ENCODE data around the gene RNF145. TPM values are rescaled to one million over a fixed set of nuclear protein-coding genes. Genes with fewer than 3 reads are reported as not detected.
A peak's percentile ranks its signal among the peaks of the same experiment; 100 is the strongest.

The RNF145 gene
- total and polyA plus RNA-seq, 2 of the 13 experiments (the other 11 are each of a cell fraction or from before 2014, with no cell fraction given), result 24.6 TPM

GRCh38 chr5:159209438-159210209 lies at the start of gene RNF145 (continued):
- no peak for TF ChIP-seq ZBTB40 (IDR thresholded peaks at IDR 0.05)
- peak; percentile 55 for TF ChIP-seq ZBTB40 (CRISPR knock-in tag; IDR thresholded peaks at IDR 0.05)
- TF ChIP-seq NR2C2 (CRISPR knock-in tag; IDR thresholded peaks at IDR 0.05; ENCODE audit: borderline replicate concordance), result peak; percentile 21; the same call in 1 of the 2 replicates
- no peak for TF ChIP-seq EP300 (IDR thresholded peaks at IDR 0.05; ENCODE audit: low read depth in 2 of 2, low read length in 2 of 2)
- no peak; the same call in 1 of the 2 replicates for TF ChIP-seq EP300 (CRISPR knock-in tag; IDR thresholded peaks at IDR 0.05; ENCODE audit: borderline replicate concordance)
- TF ChIP-seq, protein P1, sequence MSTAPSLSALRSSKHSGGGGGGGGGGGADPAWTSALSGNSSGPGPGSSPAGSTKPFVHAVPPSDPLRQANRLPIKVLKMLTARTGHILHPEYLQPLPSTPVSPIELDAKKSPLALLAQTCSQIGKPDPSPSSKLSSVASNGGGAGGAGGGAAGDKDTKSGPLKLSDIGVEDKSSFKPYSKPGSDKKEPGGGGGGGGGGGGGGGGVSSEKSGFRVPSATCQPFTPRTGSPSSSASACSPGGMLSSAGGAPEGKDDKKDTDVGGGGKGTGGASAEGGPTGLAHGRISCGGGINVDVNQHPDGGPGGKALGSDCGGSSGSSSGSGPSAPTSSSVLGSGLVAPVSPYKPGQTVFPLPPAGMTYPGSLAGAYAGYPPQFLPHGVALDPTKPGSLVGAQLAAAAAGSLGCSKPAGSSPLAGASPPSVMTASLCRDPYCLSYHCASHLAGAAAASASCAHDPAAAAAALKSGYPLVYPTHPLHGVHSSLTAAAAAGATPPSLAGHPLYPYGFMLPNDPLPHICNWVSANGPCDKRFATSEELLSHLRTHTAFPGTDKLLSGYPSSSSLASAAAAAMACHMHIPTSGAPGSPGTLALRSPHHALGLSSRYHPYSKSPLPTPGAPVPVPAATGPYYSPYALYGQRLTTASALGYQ (CRISPR knock-in tag; IDR thresholded peaks at IDR 0.05), result peak; percentile 48; the same call in 1 of the 2 replicates
- TF ChIP-seq, protein P2, sequence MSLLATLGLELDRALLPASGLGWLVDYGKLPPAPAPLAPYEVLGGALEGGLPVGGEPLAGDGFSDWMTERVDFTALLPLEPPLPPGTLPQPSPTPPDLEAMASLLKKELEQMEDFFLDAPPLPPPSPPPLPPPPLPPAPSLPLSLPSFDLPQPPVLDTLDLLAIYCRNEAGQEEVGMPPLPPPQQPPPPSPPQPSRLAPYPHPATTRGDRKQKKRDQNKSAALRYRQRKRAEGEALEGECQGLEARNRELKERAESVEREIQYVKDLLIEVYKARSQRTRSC (CRISPR knock-in tag; IDR thresholded peaks at IDR 0.05; ENCODE audit: low read depth), result no peak
- TF ChIP-seq MAFF (IDR thresholded peaks at IDR 0.05; ENCODE audit: low read depth, low read length), result no peak
- TF ChIP-seq PPARG (CRISPR knock-in tag; conservative IDR thresholded peaks at IDR 0.05), result peak; percentile 23; the same call in 1 of the 2 replicates
- no peak for TF ChIP-seq ATF1 (CRISPR knock-in tag; IDR thresholded peaks at IDR 0.05)
- no peak for TF ChIP-seq ZSCAN20 (CRISPR knock-in tag; IDR thresholded peaks at IDR 0.05; ENCODE audit: borderline replicate concordance)
- no peak for TF ChIP-seq KAT2B (IDR thresholded peaks at IDR 0.05; ENCODE audit: borderline replicate concordance, low read depth, low read length)
- 0 out of 2 replicates have a peak, but pooled peaks have one; percentile 68 for TF ChIP-seq ZNF83 (CRISPR knock-in tag; IDR thresholded peaks at IDR 0.05; ENCODE audit: borderline replicate concordance)
- no peak for TF ChIP-seq ZNF276 (CRISPR knock-in tag; IDR thresholded peaks at IDR 0.05; ENCODE audit: low read depth)
- TF ChIP-seq HOXA5 (CRISPR knock-in tag; IDR thresholded peaks at IDR 0.05), result peak; percentile 47; the same call in 1 of the 2 replicates

Measured in HepG2 (cell line).